Activated naive CD4-positive, alpha-beta T cell treated with anti-CD3 and anti-CD28 coated beads, Interleukin-2, amount 10 ng/mL, durations not matched to agents 7 days and 5 days (primary cell): ENCODE measurements around the gene GPR119.
"Not testable (repeated sequence)": the region's sequence is repeated elsewhere in the genome, so short reads cannot be mapped to it uniquely, and the experiment has no call there.

Experiments used
- CTCF ChIA-PET: fragments of 350-600 bp; sonication (Branson Sonifier 250); formaldehyde crosslinking; loops from one replicate; lab custom pipeline; 2021; ENCODE audit warnings: antibody characterized with exemption; lab: Charles Lee
- DNase-seq: peaks from one replicate; pipeline ENCODE4 v3.0.0-alpha.2; 2020
- H3K27ac Mint-ChIP-seq: one replicate; pipeline ENCODE4 v1.8.0; 2021; ENCODE audit warnings: mild to moderate bottlenecking, moderate library complexity, mixed read lengths
- H3K27me3 Mint-ChIP-seq: one replicate; pipeline ENCODE4 v1.8.0; 2021; ENCODE audit warnings: mild to moderate bottlenecking, mixed read lengths
- H3K36me3 Mint-ChIP-seq: one replicate; pipeline ENCODE4 v1.8.0; 2021; ENCODE audit warnings: mixed read lengths
- H3K4me1 Mint-ChIP-seq: one replicate; pipeline ENCODE4 v1.8.0; 2021; ENCODE audit warnings: mixed read lengths
- H3K4me3 Mint-ChIP-seq: one replicate; pipeline ENCODE4 v1.8.0; 2021; ENCODE audit warnings: mild to moderate bottlenecking, moderate library complexity, mixed read lengths
- H3K9me3 Mint-ChIP-seq: one replicate; pipeline ENCODE4 v1.8.0; 2021; ENCODE audit warnings: mixed read lengths

Gene GPR119

DNA sequence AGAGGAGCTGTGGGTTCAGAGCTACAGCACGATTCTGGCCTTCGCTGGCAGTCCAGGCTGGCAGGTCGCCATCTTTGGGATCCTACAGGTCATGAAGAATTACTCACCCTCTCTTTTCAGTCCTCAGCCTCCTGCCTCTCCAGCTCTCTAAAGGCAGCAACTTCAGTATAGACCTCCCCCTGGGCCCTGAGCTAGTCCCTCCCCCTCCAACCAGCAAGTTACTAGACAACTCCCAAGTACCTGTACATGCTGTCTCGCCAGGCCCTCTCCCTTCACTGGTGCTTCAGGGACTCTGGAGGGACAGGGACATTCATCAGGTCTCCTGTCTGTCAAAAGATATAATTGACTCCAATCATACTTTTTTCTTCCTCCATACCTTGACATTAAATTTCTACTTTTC lies at the start of gene GPR119:
TSS of gene GPR119 (minus strand) at position 155 of the 400 bp plus-strand sequence. CDS start 227 bp downstream, outside the sequence.
- Mint-ChIP-seq H3K4me1 (no peaks in the 10 kb centered on the region), H3K36me3 (no peaks in the 10 kb centered on the region), H3K4me3 (no peak within 1 kb of the TSS), H3K27me3 (peaks cover 16% of the 10 kb centered on the region), H3K9me3 (no peaks in the 10 kb centered on the region), H3K27ac (no peak within 1 kb of the TSS)
- CTCF ChIA-PET: no interaction called here
- no peak for DNase-seq

DNA sequence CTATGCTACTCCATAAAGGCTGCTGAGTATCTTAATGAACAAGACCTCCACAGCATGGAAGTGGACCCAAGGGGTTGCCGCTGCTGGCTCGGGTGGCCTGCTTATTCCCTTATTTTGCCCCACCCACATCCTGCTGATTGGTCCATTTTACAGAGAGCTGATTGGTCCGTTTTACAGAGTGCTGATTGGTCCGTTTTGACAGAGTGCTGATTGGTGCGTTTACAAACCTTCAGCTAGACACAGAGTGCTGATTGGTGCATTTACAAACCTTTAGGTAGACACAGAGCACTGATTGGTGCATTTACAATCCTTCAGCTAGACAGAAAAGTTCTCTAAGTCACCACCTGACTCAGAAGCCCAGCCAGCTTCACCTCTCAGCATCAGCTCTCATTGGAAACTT lies 43.8 kb upstream of the GPR119 start:
- H3K36me3 Mint-ChIP-seq, DNase-seq, H3K9me3 Mint-ChIP-seq, H3K4me3 Mint-ChIP-seq, H3K27ac Mint-ChIP-seq, H3K27me3 Mint-ChIP-seq, H3K4me1 Mint-ChIP-seq, CTCF ChIA-PET: not testable (repeated sequence)

DNA sequence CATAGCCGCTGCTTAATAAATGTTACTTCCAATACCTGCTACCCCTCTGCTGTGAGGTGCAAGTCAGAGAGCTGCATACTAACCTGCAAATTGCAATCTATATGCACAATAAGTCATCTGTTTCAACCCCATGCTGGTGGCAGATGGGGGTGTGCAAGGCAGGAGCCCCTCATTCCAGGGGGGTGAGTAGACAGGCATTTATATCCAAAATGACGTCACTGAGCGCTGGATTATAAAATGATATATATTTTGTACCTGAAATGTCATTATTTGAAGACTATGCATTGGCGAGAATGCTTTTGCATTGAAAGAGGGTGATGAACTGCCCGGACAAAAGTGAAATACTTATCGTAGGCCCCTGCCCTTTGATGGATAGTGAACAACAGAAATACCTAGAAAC lies 41.1 kb upstream of the GPR119 start:
- H3K4me1 Mint-ChIP-seq: no peaks in the 10 kb centered on the region
- peaks cover 5% of the 10 kb centered on the region for H3K9me3 Mint-ChIP-seq
- no peak for DNase-seq
- no peaks in the 10 kb centered on the region for H3K36me3 Mint-ChIP-seq
- H3K27me3 Mint-ChIP-seq: no peaks in the 10 kb centered on the region
- H3K4me3 Mint-ChIP-seq: no peak overlapping the region
- H3K27ac Mint-ChIP-seq: no peak overlapping the region
- CTCF ChIA-PET: no interaction called here

DNA sequence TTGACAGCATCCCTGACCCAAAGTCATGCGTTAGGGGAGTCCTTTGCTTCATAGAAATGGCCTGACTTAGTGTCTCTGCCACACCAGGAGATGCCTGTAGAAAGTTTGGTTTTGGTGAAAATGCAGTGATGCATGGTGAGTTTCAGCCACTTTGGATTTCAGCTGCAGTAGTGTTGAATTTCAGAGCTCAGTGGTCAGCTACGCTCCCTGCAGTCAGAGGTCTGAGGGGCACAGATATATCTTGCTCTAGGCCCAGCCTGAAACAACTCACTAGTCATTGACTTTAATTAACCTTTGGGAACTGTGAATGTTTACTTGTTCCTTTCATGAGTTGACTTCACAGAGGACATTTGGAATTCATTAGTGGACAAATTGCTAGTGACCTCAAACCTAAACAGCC lies 33.8 kb upstream of the GPR119 start:
- no peaks in the 10 kb centered on the region for H3K27me3 Mint-ChIP-seq
- no peaks in the 10 kb centered on the region for H3K4me1 Mint-ChIP-seq
- CTCF ChIA-PET: no interaction called here
- no peak for DNase-seq
- H3K4me3 Mint-ChIP-seq: no peak overlapping the region
- no peaks in the 10 kb centered on the region for H3K9me3 Mint-ChIP-seq
- H3K27ac Mint-ChIP-seq: no peak overlapping the region
- H3K36me3 Mint-ChIP-seq: peaks cover 5% of the 10 kb centered on the region

DNA sequence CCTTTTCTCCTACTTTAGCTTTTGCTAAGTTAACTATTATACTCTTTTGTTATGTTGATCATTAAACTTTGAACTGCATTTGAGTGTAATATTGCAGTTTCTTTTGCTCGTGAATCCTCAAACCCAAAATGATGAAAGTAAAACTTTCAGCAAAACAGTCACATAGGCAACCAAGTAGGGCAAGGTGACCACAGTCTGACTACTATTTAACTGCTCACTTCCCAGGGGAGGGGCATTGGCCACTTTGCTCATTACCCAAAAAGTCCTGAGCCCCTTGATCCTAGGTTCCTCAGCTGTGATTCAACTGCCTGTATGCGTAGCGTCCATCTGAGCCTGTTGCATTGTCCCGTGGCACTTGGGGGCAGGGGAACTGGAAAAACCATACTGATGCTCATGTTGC lies 33.3 kb upstream of the GPR119 start:
- H3K27me3 Mint-ChIP-seq: no peaks in the 10 kb centered on the region
- H3K4me3 Mint-ChIP-seq: no peak overlapping the region
- H3K4me1 Mint-ChIP-seq: no peaks in the 10 kb centered on the region
- H3K27ac Mint-ChIP-seq: no peak overlapping the region
- H3K36me3 Mint-ChIP-seq: peaks cover 7% of the 10 kb centered on the region
- H3K9me3 Mint-ChIP-seq: no peaks in the 10 kb centered on the region
- no peak for DNase-seq
- CTCF ChIA-PET: no interaction called here

DNA sequence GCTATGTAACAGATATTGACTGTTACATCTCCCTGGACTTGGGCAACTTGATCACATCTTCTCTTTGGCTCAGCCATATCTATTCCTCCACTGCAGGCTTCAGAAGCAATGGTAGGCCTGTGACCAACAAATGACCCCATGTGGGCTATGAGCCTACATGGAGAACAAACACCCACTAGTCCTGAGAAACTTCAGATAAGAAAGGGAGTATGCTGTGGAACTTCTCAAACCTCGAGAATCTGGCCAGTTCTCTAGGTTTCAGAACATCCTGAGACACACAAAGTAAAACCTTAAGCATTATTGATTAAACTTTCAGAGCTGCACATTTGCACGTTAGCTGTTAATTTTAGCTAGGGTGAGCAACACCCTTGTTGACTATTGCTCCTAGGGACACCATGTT lies 32.6 kb upstream of the GPR119 start:
- Mint-ChIP-seq H3K9me3 (no peaks in the 10 kb centered on the region), H3K4me1 (no peaks in the 10 kb centered on the region), H3K36me3 (peaks cover 7% of the 10 kb centered on the region), H3K4me3 (no peak overlapping the region), H3K27me3 (no peaks in the 10 kb centered on the region), H3K27ac (no peak overlapping the region)
- CTCF ChIA-PET: no interaction called here
- DNase-seq: no peak

DNA sequence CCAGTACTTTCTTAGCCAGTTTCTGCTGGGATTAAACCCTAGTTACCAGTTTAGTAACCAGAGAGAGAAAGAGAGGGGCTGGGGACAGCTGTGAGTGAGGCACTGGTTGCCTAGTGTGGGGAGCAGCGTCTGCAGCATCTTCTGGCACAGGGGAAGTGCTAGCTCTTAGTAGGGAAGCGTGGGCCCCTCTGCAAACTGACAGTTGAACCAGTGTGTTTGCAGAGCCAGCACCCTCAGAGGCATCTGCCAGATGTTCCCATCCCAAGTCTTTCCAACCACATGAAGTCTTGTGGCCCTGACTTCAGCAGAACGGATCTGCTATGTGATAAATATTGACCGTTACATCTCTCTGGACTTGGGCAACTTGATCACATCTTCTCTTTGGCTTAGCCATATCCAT lies 31.3 kb upstream of the GPR119 start:
- no peaks in the 10 kb centered on the region for H3K9me3 Mint-ChIP-seq
- no peak overlapping the region for H3K27ac Mint-ChIP-seq
- H3K4me3 Mint-ChIP-seq: no peak overlapping the region
- no peaks in the 10 kb centered on the region for H3K4me1 Mint-ChIP-seq
- H3K36me3 Mint-ChIP-seq: peaks cover 14% of the 10 kb centered on the region
- H3K27me3 Mint-ChIP-seq: no peaks in the 10 kb centered on the region
- DNase-seq: no peak
- CTCF ChIA-PET: no interaction called here

DNA sequence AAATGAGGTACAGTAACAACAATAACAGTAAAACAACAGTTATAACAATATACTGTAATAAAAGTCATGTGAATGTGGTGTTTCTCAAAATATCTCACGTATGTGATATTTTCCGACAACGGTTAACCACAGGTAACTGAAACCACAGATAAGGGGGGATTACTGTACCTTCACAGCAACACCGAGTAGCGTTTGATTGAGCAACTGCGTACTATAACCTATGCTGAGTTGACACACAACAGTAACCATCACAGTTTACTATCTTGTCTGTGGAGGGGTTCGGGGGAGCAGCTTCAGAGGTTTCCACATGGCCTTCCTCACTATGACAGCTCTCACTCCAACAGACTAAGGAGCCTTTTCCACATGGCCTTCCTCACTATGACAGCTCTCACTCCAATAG lies 29.7 kb upstream of the GPR119 start:
- Mint-ChIP-seq H3K9me3 (no peaks in the 10 kb centered on the region), H3K4me1 (no peaks in the 10 kb centered on the region), H3K27me3 (no peaks in the 10 kb centered on the region), H3K27ac (no peak overlapping the region), H3K36me3 (peaks cover 20% of the 10 kb centered on the region), H3K4me3 (no peak overlapping the region)
- DNase-seq: no peak
- CTCF ChIA-PET: no interaction called here

DNA sequence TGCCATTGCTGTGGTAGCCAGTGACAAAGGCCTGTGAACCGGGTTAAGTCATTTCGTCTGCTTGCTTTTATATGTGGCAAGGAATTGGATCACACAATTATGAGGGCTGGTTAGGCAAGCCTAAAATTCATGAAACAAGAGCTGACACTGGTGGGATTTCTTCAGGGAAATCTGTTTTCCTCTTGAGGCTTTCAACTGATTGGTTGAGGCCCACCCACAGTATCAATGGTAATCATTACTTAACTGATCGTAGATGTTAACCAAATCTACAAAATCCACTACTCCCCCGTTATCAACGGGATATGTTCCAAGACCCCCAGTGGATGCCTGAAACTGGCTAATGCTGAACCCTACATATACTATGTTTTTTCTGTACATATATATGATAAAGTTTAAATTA lies 29.3 kb upstream of the GPR119 start:
- Mint-ChIP-seq H3K27me3 (no peaks in the 10 kb centered on the region), H3K36me3 (peaks cover 21% of the 10 kb centered on the region), H3K27ac (no peak overlapping the region), H3K9me3 (no peaks in the 10 kb centered on the region), H3K4me1 (no peaks in the 10 kb centered on the region), H3K4me3 (no peak overlapping the region)
- CTCF ChIA-PET: no interaction called here
- DNase-seq: no peak

DNA sequence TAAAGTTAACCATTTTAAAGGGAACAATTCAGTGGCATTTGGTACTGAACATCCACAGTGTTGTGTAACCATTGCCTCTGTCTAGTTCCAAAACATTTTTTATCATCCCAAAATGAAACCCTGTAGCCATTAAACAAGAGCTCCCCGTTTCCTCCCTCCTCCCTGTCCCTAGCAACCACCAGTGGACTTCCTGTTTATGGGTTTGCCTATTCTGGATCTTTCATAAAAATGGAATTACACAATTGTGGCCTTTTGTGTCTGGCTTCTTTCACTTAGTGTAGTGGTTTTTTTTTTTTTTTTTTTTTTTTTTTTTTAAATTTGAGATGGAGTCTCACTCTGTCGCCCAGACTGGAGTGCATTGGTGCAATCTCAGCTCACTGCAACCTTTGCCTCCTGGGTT lies 27.9 kb upstream of the GPR119 start:
- H3K9me3 Mint-ChIP-seq: no peaks in the 10 kb centered on the region
- no peaks in the 10 kb centered on the region for H3K27me3 Mint-ChIP-seq
- H3K4me1 Mint-ChIP-seq: no peaks in the 10 kb centered on the region
- DNase-seq: no peak
- CTCF ChIA-PET: no interaction called here
- peaks cover 28% of the 10 kb centered on the region for H3K36me3 Mint-ChIP-seq
- H3K27ac Mint-ChIP-seq: no peak overlapping the region
- H3K4me3 Mint-ChIP-seq: no peak overlapping the region

DNA sequence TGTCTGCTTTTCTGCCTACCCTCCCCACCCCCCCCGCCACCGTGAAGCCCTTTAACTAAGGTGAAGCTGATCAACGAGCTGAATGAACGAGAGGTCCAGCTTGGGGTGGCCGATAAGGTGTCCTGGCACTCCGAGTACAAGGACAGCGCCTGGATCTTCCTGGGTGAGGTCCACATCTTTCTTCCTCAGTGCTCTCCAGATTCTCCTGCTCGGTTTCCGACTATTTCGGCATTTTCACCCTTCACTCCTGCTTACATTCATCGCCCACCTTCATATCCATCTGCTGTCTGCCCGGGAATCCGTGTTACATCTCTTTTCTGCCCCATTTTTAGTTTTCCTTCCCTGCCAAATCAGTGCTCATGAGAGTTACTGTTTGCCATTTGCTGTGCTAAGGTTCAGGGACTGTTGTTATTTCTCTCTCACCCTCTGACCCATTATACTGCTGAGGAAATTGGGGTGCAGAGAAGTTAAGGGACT lies 16.8 kb upstream of the GPR119 start:
- peaks cover 7% of the 10 kb centered on the region for H3K27me3 Mint-ChIP-seq
- peaks cover 4% of the 10 kb centered on the region for H3K36me3 Mint-ChIP-seq
- H3K4me3 Mint-ChIP-seq: peak overlapping the region; percentile 82
- CTCF ChIA-PET: no interaction called here
- H3K4me1 Mint-ChIP-seq: peaks cover 22% of the 10 kb centered on the region
- H3K27ac Mint-ChIP-seq: peak overlapping the region; percentile 38
- no peaks in the 10 kb centered on the region for H3K9me3 Mint-ChIP-seq
- no peak for DNase-seq

DNA sequence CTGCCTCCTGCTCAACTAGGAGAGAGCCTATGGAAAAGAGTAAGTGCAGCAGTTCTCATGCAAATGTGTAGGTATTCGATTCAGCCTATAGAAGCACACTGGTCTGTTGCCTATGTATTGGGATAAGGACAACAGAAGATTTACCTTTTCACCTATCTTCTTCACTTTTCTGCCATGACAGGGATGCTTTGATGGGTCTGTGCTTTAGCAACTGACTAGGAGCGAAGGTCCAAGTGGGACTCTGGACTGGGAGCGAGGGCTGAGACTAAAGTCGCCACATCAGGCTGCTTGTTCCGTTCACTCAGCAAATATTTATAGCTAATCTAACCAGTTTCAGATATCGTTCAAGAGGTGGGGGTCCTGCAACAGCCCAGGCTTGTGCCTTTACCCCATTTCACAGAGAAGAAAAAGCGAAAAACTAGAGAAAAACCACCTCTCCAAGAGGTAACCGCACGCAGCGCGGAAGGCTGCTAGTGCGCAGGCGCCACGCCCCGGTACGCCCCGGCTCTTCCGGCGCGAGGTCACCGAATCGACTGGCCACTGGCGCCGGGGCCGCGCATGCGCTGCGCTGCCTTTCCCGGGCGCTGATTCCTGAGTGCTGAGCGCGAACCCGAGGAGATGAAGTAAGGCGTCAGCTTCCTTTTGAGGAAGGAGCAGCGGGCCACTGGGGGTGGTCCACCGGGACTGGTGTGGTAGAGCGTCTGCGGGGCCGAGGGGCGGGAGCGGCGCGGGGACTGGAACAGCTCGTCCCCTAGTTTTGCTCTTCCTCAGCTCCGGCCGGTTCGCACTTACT lies 16.1 kb upstream of the GPR119 start, which contains the start of gene RBMX2:
TSS of gene RBMX2 (plus strand) at position 573 of the 793 bp plus-strand sequence. CDS start at position 619, 46 bp downstream.
- no peaks in the 10 kb centered on the region for H3K9me3 Mint-ChIP-seq
- peak within 1 kb of the TSS; percentile 82 for H3K4me3 Mint-ChIP-seq
- H3K36me3 Mint-ChIP-seq: peaks cover 2% of the 10 kb centered on the region
- peak within 1 kb of the TSS; percentile 84 for H3K27ac Mint-ChIP-seq
- peak; percentile 77 for DNase-seq
- CTCF ChIA-PET: no interaction called here
- H3K27me3 Mint-ChIP-seq: peaks cover 10% of the 10 kb centered on the region
- H3K4me1 Mint-ChIP-seq: peaks cover 22% of the 10 kb centered on the region

DNA sequence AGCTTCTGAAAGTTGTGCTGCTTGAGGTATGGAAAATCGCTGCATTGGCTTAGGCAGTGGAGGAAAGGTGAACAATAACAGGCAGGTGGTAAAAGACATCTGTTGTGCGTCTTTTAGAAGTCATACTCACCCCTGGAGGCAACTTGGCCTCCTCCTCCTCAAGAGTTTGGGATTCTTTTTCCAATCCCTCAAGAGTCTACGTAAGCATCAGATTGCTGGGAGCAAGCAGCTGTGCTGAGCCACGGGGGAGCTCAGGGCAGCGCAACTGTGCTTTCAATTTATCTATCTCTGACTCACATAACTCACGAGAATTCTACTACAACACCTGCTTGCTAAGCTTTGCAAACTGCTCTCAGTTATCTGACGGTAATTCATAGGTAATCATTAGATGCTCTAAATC lies 9.9 kb upstream of the GPR119 start:
- H3K27me3 Mint-ChIP-seq: peaks cover 24% of the 10 kb centered on the region
- no peaks in the 10 kb centered on the region for H3K4me1 Mint-ChIP-seq
- no peaks in the 10 kb centered on the region for H3K9me3 Mint-ChIP-seq
- DNase-seq: no peak
- CTCF ChIA-PET: interaction anchor here (1.4 kb wide), 1 partner anchor 521 kb away, joined by 3 read pairs; no protein-coding TSS in a partner anchor
- H3K27ac Mint-ChIP-seq: no peak overlapping the region
- H3K4me3 Mint-ChIP-seq: no peak overlapping the region
- no peaks in the 10 kb centered on the region for H3K36me3 Mint-ChIP-seq

DNA sequence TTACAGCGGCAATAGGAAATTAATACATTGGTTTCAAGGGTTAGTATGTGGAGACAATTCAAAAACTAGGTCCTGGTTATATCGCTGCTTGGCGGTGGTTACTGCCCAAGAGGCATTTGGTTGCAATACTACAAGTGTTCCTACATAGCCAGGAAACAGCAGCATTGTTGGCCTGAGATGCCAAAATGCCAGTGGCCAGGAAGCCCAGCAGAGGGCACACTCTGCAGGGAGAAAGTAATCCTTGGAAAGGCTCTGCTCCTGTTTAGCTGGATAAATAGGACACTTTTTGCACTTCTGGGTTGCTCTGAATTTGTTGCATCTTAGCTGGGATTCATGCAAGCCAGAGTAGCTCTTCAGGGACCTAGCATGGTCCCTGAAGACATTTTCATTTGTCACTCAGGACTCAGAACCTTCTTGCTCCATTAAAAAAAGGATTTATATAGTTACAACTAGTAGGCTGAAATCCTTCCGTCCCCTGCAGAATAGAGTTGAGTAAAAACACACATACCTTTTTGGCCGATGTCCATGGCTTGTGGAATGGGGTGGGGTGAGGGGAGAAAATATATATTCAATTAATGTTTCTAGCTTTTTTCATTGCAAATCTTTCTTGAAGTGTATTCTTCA lies 8.1 kb upstream of the GPR119 start:
- Mint-ChIP-seq H3K27me3 (peaks cover 17% of the 10 kb centered on the region), H3K4me1 (no peaks in the 10 kb centered on the region), H3K4me3 (no peak overlapping the region), H3K9me3 (no peaks in the 10 kb centered on the region), H3K36me3 (no peaks in the 10 kb centered on the region), H3K27ac (no peak overlapping the region)
- CTCF ChIA-PET: interaction anchor here (1.0 kb wide), 1 partner anchor 522 kb away, joined by 5 read pairs; no protein-coding TSS in a partner anchor
- peak; percentile 25 for DNase-seq

DNA sequence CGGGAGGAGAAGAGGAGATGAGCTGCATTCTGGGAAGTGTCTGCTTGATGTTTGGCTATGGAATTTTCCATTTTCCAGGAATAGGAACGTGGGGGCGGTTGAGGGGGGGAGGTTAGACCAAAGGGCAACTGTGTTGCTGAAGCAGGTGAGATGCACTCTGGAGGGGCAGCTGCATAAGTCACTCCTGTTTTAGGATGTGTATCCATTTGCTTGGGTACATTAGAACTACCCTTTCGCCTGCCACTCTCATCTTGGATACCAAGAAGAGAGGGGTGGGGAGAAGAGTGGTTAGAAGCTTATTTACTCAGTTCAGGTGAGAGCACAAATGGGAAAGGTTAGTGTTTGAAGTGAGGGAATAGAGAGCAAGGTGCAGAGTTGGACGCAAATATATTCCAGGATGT lies 934 bp upstream of the GPR119 start:
- no peak overlapping the region for H3K4me3 Mint-ChIP-seq
- no peaks in the 10 kb centered on the region for H3K4me1 Mint-ChIP-seq
- no peak for DNase-seq
- CTCF ChIA-PET: no interaction called here
- no peaks in the 10 kb centered on the region for H3K36me3 Mint-ChIP-seq
- H3K27me3 Mint-ChIP-seq: peaks cover 16% of the 10 kb centered on the region
- H3K27ac Mint-ChIP-seq: no peak overlapping the region
- H3K9me3 Mint-ChIP-seq: no peaks in the 10 kb centered on the region
